GM18861 (cell line): ENCODE data around the gene CDH23.

Experiments used
- ATAC-seq: cut with Tn5 transposase; IDR thresholded peaks from one replicate; pipeline ENCODE4 v1.9.1; 2021; ENCODE audit not compliant: unreplicated experiment

The CDH23 gene

DNA sequence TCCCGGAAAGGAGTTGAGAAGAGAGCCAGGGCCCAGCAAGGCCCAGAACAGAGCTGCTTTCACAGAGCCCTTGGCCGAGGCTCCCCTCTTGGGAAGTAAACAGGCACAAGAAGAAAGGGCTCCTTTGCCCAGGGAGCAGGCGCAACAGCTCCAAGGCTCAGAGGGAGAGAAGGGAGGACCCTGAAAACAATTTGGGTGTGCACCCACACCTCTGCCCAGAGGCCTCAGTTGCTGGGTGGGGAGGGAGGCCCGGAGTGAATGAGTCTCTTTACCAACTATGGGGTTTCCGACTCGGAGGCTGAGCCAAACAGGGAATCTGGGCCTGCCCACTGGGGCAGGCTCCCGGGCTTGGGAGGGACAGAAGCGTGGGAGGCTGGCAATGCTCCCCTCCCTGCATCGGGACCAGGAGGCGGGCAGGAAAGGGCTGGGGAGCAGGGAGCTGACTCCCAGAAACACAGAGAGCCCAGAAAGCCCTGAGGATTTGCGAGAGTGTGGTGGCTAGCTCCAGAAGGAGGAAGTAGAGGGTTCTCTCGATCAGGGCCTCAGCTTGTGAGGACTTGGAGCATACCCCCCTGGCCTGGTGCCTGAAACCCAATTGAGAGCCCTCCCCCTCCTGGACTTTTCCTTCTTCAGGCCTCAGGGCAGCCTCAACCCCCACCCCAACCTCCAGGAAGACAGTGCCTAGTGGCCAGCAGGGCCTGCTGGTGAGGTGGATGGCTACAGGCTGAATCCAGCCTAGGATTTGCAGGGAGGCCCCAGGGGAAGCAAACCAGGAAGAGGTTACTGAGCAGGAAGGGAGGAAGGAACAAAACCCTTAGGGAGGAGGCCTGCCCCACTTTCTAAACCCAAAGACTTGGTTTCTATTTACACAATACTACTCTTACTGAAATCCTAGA, 316.7 kb downstream of the CDH23 start:
- ATAC-seq, result no peak

DNA sequence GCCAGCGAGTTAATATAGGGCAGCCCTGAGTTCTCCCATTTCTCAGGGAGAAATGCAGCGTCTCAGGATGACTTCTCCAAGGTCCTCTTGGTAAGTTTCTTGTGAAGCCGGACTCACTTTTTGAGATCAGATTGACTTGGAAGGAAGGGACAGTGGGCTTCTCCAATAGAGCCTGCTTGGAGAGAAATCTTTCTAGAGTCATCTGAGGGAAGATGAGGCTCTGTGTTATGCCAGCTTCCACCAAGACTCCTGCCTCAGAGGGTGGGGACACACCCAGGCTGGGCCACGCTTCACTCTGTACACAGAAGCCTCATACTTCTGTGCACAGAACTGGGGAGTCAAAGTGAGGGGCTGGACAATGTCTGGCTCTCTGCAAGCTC, 317.3 kb downstream of the CDH23 start:
- ATAC-seq, result no peak

DNA sequence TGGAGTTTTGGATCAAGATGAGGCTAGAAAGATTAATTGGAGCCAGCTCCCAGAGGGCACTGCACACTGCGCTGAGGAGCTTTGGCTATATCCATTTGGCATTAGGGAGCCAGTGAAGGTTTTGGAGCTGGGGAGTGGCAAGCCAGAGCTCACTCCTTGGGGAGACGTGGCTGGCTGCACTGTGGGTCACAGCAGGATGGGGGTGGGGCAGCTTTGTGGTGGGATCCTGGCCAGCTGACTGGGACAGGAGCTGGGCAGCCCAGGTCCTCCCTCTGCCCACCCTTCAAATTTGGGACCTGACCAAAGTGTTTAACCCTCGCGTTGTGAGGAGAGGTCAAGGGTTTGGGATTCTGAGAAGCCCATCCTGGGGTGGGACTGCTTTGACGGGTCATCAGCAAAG, 317.9 kb downstream of the CDH23 start:
- no peak for ATAC-seq

DNA sequence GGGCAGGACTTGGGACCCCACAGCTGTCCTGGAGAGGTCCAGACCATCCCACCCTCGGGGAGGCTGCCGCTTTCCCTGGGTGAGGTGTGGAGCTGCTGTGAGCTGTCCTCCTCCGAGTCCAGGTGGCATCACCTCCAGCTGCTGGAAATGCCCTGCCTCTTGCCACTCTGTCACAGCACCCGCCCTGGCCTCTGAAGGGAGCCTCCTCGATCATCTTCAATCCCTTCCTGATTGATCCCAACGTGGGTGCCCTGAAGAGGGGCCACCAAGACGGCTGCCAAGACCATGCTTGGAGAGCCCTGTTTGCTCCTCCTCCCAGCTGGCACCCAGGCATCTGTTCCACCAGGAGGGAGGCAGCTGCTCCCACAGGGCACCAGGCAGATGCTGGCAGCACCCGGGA, 318.3 kb downstream of the CDH23 start:
- no peak for ATAC-seq

DNA sequence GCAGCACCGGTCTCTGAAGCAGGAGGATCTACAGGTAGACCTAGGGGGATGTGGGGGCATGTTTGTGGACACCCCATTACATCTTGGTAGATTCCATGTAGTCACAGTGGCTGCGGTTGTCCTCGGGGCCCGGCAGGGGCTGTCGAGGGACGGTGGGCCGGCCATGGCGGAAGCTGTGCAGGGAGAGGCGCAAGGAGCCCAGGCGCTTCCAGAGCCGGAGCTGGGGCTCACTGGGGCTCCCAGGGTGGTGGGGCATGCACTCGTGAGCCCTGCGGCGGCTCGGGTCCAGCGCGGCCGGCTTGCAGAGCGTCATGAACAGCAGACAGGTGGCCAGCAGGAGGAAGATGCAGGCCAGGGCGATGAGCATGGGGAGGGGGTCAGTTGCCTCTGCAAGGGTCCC, 319.1 kb downstream of the CDH23 start:
- no peak for ATAC-seq

DNA sequence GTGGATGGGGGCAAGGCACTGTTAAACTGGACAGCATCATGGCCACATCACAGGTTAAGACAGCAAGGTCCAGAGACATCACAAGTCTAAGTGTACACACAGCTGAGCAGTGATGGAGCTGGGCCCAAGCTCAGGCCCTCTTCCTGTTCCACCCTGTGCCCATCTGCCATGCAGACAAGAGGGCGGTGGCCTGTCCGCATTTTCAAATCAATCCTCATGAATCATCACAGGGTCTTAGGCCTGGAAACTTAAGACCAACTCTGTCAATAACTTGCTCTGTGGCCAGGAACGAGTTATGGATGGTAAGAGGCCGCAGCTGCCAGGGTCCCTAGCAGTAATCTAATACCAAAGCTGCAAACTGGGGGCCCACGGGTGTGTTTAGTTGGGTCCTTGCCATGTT, 319.7 kb downstream of the CDH23 start:
- no peak for ATAC-seq

DNA sequence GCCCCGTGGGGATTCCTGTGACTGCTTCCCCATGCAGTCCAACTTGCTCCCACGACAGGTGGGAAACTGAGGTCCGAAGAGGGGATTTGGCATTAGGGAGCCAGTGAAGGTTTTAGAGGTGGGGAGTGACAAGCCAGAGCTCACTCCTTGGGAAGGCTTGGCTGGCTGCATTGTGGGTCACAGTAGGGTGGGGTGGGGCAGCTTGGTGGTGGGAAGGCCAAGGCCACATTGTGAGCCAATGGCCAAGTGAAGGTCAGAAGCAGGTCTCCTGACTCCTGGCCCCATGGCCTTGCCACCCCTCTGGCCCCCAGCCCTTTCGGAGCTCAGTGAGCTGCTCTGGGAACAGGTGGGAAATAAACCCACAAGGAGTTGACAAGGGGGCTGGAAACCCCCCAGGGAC, 320.3 kb downstream of the CDH23 start:
- no peak for ATAC-seq

DNA sequence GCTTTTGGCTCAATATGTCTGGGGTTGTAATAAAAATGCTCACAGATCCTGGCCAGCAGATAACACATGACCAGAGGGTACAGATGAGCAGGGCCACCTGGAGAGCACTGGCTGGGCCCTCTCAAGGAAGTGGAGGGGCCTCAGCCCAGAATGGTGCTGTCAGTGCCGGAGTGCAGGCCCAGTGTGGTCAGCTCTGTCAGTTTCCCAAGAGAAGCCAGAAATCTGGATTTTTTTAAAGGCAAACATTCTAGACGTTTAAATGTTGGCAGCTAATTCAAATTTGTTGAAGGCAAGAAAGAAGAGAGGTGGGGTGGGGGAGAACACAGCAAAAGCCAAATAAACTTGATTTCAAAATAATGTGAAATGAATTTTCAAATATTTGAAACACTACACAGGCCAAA, 320.8 kb downstream of the CDH23 start:
- ATAC-seq, result no peak

DNA sequence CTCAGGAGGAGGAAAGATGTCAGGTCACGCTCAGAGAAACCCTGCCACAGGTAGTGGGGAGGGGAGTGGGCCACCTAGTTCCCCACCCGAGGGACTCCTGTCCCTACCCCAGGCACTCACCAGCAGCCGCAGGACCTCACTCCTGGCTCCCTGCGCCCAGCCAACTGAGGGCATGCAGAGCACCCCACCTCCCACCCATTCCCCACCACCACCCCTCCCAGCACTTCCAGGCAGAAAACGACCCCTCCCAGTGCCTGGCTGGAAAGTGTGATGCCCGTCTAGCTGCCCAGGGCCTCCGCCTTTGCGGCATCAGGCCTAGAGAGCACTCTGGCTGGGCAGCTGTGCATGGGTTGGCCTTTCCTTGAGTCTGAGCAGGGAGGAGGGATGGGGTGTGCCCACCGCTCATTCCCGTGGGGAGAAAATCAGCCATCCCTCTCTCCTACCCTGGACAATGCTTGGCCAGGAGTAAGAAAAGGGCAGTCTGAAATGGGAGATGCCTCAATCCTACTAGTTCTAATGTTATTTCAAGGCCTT, 321.5 kb downstream of the CDH23 start:
- no peak for ATAC-seq

DNA sequence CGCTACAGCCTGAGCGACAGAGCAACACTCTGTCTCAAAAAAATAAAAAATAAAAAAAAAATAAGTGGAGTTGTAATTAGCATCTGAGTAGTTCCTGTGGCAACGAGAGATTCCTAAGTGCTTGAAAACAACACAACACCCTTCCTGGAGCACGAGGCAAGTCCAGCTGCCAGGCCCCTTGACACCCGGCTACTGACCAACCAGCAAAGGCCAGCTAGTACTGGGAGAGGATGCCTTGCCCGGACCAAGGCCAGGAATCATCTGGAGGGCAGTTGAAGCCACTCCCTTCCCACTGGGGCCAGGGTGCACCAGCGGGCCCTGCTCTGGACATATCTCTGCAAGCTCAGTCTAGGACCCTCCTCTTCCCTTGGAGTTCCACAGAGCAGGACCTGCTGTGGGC, 322.3 kb downstream of the CDH23 start:
- no peak for ATAC-seq

DNA sequence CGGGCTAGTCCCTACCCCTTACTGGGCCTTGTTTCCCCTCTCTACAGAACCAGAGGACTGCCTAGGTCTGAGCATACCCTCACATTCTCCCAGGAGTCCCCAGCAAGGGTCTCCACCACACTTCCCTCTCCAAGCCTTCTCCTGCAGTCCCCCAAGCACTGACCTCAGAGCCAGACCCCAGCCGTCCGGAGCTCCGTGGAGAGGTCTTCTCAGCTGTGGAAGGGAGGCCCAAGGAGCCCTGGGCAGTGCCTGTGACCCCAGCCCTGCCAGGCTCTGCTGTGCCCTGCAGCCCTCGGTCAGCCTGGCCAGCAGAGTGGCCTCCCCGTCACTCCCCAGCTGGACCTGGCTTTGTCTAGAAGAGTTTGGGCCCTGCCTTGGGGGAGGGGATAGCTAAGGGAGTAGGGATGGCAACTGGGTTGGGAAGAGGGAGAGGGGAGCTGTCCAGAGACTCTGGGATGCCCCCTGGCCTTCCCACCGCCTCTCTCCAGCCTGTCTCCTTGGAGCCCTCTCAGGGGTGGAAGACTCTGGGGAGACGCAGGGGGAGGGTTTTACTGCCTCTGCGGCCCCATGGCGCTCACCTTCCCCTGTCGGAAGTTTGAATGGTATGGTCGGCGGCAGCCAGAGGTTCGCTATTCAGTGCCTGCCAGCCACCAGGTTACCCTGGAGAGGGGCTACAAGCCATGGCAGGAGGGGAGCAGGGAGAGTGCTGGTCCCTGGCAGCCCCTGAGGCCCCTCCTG, 322.9 kb downstream of the CDH23 start, which contains the start of gene C10orf105:
Gene C10orf105 (minus strand): TSS at position 315 of the 738 bp plus-strand sequence. CDS start 3,441 bp downstream, outside the sequence.
- ATAC-seq, result no peak

DNA sequence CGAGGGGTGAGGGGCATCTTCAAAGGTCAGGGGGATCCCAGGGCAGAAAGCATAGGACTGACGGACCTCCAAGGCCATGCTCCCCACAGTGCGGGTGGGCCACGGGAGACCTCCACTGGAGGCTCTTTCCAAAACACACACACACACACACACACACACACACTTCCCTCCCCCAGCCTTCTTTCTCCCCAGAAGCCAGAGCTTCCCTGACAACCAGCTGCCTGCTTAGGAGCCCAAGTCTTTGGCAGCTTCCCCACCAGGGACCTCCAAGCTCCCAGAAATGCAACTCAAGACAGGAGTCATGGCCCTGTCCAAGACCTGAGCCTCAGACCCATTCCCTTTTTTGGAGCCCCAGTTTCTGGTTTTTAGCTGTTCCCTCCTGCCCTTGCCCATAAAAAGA, 323.6 kb downstream of the CDH23 start:
- ATAC-seq, result no peak

DNA sequence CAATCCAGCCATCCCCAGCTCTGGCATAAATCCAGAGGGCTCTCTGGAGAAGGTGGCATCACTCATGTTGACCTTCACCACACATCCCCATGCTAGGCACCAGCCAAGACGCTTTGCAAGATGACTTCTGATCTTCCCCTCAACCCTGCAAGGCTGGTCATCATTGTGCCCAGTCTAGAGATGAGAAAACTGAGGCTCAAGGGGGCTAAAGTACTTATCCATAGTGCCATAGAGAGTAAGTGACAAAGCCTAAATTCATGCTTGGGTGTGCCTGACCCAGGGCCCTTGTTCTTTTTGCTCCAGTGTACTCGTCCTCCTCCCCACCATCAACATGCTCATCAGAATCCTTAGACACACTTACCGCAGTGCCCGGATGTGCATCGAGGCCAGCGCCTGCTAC, 324.6 kb downstream of the CDH23 start:
- no peak for ATAC-seq

DNA sequence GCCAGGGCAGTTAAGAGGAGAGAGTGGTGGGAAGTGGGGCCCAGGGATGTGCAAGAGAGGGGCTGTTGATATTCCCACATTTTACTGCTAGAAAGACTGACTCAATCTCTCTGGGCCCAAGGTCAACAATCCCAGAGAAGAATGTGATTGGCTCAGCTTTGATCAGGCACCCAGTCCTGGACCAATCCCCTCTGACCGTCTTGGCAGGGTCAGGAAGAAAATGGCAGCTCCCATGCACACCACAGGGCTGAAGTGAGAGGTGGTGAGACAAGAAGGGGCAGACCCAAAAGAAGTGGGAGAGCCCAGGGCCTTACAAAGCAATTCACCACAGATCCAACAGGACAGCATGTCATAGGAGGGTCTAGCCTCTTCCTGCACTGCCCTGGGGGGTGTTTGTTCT, 326.1 kb downstream of the CDH23 start:
- ATAC-seq, result no peak

DNA sequence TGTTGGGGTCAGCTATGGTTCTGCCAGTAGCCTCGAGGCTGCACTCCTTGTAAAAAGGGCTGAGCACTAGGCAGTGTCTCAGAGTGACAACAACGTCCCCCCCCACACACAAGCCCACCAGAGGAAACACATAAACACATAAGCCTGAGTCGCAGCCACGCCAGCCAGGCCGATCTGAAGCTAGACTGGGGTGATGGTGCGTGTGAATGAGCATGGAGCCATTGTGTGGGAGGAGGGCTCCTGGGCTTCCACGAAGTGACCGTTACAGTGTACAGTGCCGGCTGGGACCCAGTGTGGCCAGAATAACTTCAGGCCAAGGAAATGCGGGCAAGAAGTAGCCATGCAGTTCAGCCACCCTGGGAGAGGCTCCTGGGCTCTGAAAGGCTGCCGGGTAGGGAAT, 326.6 kb downstream of the CDH23 start:
- no peak for ATAC-seq

DNA sequence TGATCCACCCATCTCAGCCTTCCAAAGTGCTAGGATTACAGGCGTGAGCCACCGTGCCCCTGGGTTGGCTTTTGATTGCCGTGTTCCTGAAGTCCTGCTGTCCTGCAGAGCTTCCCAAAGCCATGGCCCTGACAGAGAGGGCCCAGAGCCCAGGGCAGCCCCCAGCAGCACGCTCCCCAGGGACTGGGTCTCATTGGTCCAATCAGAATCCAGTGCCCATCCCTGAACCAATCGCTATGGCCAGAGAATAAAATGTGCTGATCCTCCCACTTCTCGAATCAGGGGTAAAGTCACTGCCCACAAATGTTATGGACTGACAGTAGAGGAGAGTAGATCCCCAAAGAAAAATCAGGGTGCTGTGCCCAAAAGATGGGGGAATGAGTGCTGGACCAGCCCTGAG, 327.8 kb downstream of the CDH23 start:
- ATAC-seq, result no peak

DNA sequence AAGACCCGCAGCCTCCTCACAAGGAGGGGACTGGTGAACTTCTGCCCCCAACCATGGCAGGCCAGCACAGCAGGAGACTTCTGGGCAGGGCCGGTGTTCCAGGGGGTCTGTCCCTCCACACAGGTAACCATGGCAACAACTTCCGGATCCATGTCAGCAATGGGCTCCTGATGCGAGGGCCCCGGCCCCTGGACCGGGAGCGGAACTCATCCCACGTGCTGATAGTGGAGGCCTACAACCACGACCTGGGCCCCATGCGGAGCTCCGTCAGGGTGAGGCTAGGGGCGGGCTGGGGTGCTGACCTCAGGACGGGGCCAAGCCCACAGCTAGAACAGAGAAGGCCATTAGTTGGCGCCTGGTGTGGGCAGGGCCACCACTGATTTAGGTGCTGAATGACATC, 328.5 kb downstream of the CDH23 start:
- ATAC-seq, result no peak

DNA sequence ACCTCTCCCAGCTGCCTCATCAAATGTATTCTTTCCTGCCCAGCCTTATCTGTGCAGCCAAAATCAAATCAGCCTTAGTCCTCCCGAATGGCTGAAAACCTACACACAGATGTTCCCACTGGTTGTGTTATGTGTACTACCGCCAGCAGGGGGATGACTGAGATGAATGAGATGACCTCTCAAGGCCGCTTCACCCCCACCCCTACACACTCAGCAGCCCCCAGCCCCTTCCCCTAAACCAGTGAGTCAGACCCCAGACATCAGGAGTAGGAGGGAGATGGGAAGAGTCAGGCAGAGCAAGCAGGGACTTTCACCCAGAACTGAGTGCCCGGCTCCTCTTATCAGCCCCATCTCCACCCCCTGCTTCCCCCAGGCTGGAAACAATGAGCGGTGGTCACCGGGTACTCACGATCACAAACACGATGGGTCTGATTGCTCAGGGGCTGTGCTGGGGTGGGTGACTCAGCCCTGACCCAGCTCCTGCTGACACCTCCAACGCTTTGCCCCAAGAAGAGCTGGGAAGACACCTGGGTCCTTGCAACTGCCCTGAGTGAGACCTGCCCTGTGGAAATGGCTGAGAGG, 329.4 kb downstream of the CDH23 start:
- no peak for ATAC-seq

DNA sequence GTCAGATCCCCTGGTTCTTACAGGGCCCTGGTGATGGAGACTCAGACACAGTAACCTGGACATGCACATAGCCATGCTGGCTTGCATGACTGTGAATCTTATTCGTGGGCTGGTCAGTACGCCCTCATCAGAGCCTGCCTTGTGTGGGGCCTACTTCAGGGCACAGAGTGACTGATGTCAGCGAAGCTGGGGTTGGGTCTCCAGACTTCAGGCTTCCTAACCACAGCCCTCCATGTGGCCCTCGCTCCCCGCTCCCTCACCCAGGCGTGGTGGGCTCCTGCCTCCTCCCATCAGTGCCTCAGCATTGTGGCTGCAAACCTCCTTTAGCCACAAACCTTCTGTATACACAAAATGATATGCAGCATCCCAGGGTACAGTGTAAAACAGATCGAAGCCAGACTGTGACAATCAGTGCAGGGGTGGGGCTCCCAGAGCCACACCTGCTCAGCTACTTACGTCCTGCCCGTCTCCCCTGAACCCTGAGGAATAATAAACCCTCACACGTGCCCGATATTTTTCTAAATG, 329.9 kb downstream of the CDH23 start:
- peak; percentile 6 for ATAC-seq

DNA sequence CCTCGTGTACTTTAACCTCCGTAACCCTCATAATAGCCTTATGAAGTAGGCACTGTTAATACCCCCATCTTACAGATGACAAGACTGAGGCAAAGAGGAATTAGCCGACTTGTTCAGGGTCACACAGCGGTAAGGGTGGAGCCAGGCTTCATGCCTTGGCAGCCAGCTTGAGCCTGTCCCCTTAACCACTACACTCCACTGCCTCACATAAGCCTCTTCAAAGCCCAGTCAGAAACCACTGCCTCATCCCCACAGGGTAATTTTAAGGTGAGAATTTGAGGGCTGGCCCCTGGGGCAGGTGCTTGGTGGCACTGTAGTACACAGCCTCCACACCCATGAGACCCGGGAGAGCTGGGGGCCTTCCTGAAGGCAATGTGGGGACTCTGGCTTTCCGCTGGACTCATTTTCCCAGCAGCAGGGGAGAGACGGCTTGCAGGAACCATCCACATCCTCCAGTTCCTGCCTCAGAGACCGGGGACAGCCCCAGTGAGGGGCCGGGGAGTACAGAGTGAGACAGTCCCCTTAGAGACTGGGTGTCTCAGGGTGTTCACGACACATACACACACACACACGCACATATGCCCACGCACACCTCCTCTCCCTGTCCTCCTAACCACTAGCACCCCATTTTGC, 330.5 kb downstream of the CDH23 start:
- ATAC-seq, result peak; percentile 38
